ENCODE results near the gene LMNTD1.
"Not testable (repeated sequence)": the region's sequence is repeated elsewhere in the genome, so short reads cannot be mapped to it uniquely, and the experiment has no call there.

Gene LMNTD1

GRCh38 chr12:25427337-25428249, 125.5 kb downstream of the LMNTD1 start:
- no peak for DNase-seq (ENCODE audit: low spot score)

DNA sequence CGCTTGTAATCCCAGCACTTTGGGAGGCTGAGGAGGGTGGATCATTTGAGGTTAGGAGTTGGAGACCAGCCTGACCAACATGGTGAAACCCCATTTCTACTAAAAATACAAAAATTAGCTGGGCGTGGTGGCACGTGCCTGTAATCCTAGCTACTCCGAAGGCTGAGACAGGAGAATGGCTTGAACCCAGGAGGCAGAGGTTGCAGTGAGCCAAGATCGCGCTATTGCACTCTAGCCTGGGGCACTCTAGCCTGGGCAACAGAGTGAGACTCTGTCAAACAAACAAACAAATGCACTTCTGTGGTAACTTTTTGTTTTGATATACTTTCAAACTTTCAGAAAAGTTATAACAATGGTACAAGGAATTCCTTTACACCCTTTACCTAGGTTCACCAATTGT, 126.3 kb downstream of the LMNTD1 start:
- not testable (repeated sequence) for DNase-seq (ENCODE audit: low spot score)
